Thyroid gland (tissue), 4 donors: ENCODE results near the gene MAP2K5. TPM values are rescaled to one million over a fixed set of nuclear protein-coding genes. Genes with fewer than 3 reads are reported as not detected.

Experiments used
- DNase-seq, 2 donors: peaks; one replicate each; pipeline ENCODE4 v3.0.0-alpha.2; 2019
- H3K27ac ChIP-seq, 3 donors: fragments of 200-600 bp; sonication (generic); 1 replicate in 2 of 3; 2 replicates in 1 of 3; pipeline ENCODE4 v1.5.1; 2016 to 2019; ENCODE audit warnings: mild to moderate bottlenecking in 1 of 3, moderate library complexity in 1 of 3
- H3K27me3 ChIP-seq: fragments of 200-600 bp; sonication (generic); one replicate; pipeline ENCODE4 v1.5.1; 2019
- H3K36me3 ChIP-seq, 2 donors: fragments of 200-600 bp; sonication (generic); one replicate each; pipeline ENCODE4 v1.5.1; 2016 to 2019
- H3K4me1 ChIP-seq, 2 donors: fragments of 200-600 bp; sonication (generic); one replicate each; pipeline ENCODE4 v1.5.1; 2017 to 2019
- H3K4me3 ChIP-seq, 3 donors: fragments of 200-600 bp; sonication (generic); replicated peaks in 1 of 3; 1 replicate in 2 of 3; 2 replicates in 1 of 3; pipeline ENCODE4 v1.5.1; 2016; ENCODE audit warnings: mild to moderate bottlenecking in 1 of 3
- H3K9me3 ChIP-seq: fragments of 200-600 bp; sonication (generic); one replicate; pipeline ENCODE4 v1.5.1; 2017
- POLR2A ChIP-seq, 2 donors: fragments of 450-650 bp; IDR thresholded peaks; one replicate each; pipeline ENCODE4 v1.6.1; 2017; ENCODE audit warnings: antibody characterized with exemption in 2 of 2, mild to moderate bottlenecking in 2 of 2, moderate library complexity in 1 of 2
- WGBS, 2 donors: methylation state at CpG; one replicate each; pipeline ENCODE4 v1.1.5; 2017; 5-methylcytosine and 5-hydroxymethylcytosine counted together
- intact Hi-C: fragments of 100-400 bp; cut with DNase I; formaldehyde crosslinking; loops from one replicate; pipeline ENCODE4 v1.15.1; 2023
- total RNA-seq, 4 donors: library from RNA; depleted of rRNA; stranded (reverse); fragments of >200 nt; gene quantifications; one replicate each; pipeline ENCODE4 v1.2.3, GENCODE V29; 2016
- TF ChIP-seq, protein P1 (sequence below), 6 experiments: fragments of 200-600 bp in 3 of 6; fragments of 450-650 bp in 3 of 6; sonication (generic) in 3 of 6; IDR thresholded peaks; one replicate each; pipeline ENCODE4 v1.5.1; 2016 to 2019; ENCODE audit warnings: antibody characterized with exemption in 6 of 6, mild to moderate bottlenecking in 2 of 6, inconsistent platforms in 1 of 6, moderate library complexity in 1 of 6

The MAP2K5 gene
- total RNA-seq, 4 donors from 2014 or later: 10.2 to 32.1 (median 15.9) TPM

DNA sequence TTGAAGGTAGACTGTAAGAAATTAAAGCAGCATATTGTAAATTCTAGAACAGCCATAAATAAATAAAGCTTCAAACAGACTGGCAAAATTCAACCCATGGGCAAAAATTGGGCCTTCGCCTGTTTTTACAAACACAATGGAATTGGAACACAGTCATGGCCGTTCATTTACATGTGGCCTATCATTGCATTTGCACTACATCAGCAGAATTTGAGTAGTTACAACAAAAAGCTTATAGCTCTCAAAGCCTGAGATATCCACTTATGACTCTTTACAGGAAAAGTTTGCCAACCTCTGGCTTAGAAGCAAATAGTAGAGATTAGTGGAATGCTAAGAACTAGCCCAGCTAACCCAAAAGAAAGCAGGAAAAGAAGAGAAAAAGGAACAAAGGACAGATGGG, 143.2 kb downstream of the MAP2K5 start:
- H3K27me3 ChIP-seq: no peaks in the 10 kb centered on the region
- no peaks in the 10 kb centered on the region for H3K36me3 ChIP-seq
- H3K4me3 ChIP-seq: no peak overlapping the region
- DNase-seq: no peak
- 96 to 97% methylated on average over 2 of the region's 2 CpGs for WGBS, 2 donors
- H3K9me3 ChIP-seq: no peaks in the 10 kb centered on the region
- H3K27ac ChIP-seq: no peak overlapping the region
- TF ChIP-seq, protein P1, sequence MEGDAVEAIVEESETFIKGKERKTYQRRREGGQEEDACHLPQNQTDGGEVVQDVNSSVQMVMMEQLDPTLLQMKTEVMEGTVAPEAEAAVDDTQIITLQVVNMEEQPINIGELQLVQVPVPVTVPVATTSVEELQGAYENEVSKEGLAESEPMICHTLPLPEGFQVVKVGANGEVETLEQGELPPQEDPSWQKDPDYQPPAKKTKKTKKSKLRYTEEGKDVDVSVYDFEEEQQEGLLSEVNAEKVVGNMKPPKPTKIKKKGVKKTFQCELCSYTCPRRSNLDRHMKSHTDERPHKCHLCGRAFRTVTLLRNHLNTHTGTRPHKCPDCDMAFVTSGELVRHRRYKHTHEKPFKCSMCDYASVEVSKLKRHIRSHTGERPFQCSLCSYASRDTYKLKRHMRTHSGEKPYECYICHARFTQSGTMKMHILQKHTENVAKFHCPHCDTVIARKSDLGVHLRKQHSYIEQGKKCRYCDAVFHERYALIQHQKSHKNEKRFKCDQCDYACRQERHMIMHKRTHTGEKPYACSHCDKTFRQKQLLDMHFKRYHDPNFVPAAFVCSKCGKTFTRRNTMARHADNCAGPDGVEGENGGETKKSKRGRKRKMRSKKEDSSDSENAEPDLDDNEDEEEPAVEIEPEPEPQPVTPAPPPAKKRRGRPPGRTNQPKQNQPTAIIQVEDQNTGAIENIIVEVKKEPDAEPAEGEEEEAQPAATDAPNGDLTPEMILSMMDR (IDR thresholded peaks at IDR 0.05): no peak
- TF ChIP-seq POLR2A (IDR thresholded peaks at IDR 0.05): no peak
- intact Hi-C loops: no loop called here
- H3K4me1 ChIP-seq: peaks cover 10 to 22% of the 10 kb centered on the region in 2 donors

DNA sequence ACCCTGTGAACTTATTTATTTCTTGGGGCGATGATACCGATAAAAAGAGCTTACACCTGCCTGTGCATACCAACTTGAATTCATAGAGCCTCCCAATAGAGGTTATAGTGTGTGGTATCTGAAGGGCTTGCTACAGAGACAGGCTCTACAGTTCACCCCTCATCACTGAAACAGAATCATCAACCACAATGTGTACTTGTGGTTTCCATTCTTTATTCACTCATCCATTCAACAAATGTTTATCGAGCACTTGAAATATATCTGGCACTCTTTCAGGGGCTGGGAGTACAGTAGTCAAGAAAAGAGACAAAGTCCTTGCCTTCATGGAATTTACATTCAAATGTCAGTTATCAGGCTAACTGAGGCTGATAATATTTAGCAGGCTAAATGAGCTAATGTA, 148.4 kb downstream of the MAP2K5 start:
- Histone ChIP-seq H3K27me3 (no peaks in the 10 kb centered on the region), H3K4me1 (peaks cover 21 to 29% of the 10 kb centered on the region in 2 donors), H3K4me3 (no peak overlapping the region), H3K36me3 (no peaks in the 10 kb centered on the region), H3K9me3 (no peaks in the 10 kb centered on the region), H3K27ac (no peak overlapping the region)
- TF ChIP-seq, protein P1 (IDR thresholded peaks at IDR 0.05): no peak
- no peak for TF ChIP-seq POLR2A (IDR thresholded peaks at IDR 0.05)
- DNase-seq: no peak
- WGBS, 2 donors: 67 to 79% methylated on average over 3 of the region's 3 CpGs
- intact Hi-C loops: no loop called here

DNA sequence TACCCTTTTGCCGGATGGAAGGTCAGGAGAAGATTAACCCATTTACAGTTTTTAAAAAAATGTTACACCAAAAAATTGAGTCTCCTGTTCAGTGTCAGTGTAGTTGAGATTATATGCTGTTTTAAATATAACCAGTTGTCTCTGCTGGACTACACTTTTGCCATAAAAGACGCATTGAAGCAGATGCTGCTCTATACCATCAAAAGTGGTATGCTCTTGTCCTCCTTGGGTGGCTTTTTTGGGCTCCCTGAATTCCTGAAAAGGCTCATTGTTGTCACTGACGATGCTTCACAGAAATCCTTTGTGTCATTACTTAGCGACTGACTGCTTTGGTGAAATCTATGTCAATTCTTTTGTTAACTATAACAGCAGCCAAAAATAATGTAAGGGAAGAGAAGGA, 148.9 kb downstream of the MAP2K5 start:
- no peaks in the 10 kb centered on the region for H3K36me3 ChIP-seq
- no peaks in the 10 kb centered on the region for H3K27me3 ChIP-seq
- WGBS, 2 donors: 61 to 76% methylated on average over 4 of the region's 4 CpGs
- peaks cover 21 to 29% of the 10 kb centered on the region in 2 donors for H3K4me1 ChIP-seq
- TF ChIP-seq, protein P1 (IDR thresholded peaks at IDR 0.05): no peak
- no peak for TF ChIP-seq POLR2A (IDR thresholded peaks at IDR 0.05)
- DNase-seq: no peak
- H3K4me3 ChIP-seq: no peak overlapping the region
- H3K9me3 ChIP-seq: no peaks in the 10 kb centered on the region
- no peak overlapping the region for H3K27ac ChIP-seq
- intact Hi-C loops: no loop called here

DNA sequence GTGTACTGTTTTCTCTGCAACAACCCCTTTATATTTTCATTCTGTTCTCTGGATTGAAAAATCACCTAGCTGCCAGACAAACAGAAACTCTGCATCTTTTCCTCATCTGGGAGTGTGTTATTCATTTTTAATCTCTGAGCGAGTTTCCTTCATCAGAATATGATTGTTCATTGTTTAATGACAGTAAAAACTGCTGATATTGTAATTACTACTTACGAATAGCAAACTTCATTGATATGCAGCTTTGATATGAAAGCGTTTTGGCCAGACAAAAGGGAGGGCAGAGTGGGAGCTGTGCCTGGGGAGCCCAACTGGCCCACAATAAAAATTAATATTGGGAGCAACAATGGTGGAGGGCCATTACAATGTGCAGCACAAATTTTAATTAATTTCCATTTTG, 150.1 kb downstream of the MAP2K5 start:
- Histone ChIP-seq H3K27me3 (no peaks in the 10 kb centered on the region), H3K27ac (no peak overlapping the region), H3K4me3 (no peak overlapping the region), H3K36me3 (no peaks in the 10 kb centered on the region), H3K9me3 (no peaks in the 10 kb centered on the region), H3K4me1 (peaks cover 21 to 23% of the 10 kb centered on the region in 2 donors)
- intact Hi-C loops: no loop called here
- no peak for DNase-seq
- 92 to 95% methylated on average over 3 of the region's 3 CpGs for WGBS, 2 donors
- TF ChIP-seq POLR2A (IDR thresholded peaks at IDR 0.05): no peak
- TF ChIP-seq, protein P1 (IDR thresholded peaks at IDR 0.05): no peak

DNA sequence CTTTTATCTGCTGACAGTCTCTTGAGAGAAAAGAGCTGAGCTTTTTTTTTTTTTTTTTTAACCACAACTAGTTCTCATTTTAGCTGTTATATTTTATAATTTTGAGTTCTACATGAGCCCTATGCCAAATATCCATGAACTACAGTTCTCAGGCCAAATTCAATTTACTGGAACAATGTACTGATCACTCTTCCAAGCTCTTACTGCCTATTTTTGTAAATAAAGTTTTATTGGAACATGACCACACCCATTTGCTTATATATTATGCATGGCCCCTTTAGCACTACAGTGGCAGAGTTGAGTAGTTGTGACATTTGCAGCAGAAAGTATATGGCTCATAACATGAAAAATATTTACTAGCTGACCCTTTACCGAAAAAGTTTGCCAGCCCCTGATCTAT, 153.6 kb downstream of the MAP2K5 start:
- DNase-seq: no peak
- no peaks in the 10 kb centered on the region for H3K9me3 ChIP-seq
- TF ChIP-seq, protein P1 (IDR thresholded peaks at IDR 0.05): no peak
- no peak for TF ChIP-seq POLR2A (IDR thresholded peaks at IDR 0.05)

More for the DNA sequence above, 153.6 kb downstream of the MAP2K5 start:
- H3K27ac ChIP-seq: no peak overlapping the region
- H3K27me3 ChIP-seq: no peaks in the 10 kb centered on the region
- intact Hi-C loops: no loop called here
- 96 to 100% methylated on average over 1 of the region's 1 CpG for WGBS, 2 donors
- H3K36me3 ChIP-seq: no peaks in the 10 kb centered on the region
- H3K4me3 ChIP-seq: no peak overlapping the region
- peaks cover 14 to 15% of the 10 kb centered on the region in 2 donors for H3K4me1 ChIP-seq
